IPS-11a (cell line): Measurements from ENCODE around the gene CELF6.

Experiments used
- H3K4me3 ChIP-seq: one replicate; pipeline ENCODE4 v1.5.1; 2013; ENCODE audit warnings: low read depth, low read length, control low read depth

The CELF6 gene

DNA sequence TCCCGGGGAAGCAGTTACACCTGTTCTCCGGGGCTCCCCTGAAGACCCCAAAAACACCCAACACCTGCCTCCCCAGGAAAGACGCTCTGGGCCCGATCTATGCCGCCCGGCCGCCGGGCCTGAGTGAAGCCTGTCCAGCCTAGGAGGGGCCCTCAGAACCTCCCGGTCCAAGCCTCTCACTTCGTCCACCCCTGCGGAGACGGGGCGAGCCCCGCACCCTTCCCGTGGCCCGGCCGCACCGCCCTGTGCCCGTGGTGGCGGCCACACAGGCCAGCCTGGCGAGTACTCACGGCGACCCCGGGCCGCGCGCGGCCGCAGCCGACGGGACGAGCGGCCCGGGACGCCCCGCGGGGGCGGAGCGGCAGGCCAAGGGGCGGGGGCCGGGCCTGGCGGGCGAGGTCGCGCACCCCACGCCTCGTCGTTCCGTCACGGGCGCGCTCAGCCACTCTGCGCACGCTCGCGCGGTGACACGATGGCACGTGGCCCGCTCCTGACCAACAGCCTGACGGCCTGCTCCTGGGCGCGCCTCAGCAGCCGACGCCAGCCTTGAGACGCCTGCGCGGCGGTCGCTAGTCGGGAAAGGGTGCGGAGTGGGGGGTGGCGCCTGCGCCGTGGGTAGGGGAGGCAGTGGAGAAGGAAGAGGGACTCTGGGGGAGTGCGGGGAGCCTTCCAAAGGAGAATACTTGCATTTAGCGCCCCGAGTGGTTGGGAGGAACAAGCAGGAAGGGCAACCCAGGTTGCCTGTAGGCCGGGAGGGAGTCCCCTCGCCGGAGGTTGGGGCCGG lies 47.6 kb downstream of the CELF6 start, which contains the start of gene PARP6:
TSS of gene PARP6 (minus strand) at position 342 of the 784 bp plus-strand sequence. CDS start 5,077 bp downstream, outside the sequence.
- peak within 1 kb of the TSS; percentile 65 for H3K4me3 ChIP-seq

DNA sequence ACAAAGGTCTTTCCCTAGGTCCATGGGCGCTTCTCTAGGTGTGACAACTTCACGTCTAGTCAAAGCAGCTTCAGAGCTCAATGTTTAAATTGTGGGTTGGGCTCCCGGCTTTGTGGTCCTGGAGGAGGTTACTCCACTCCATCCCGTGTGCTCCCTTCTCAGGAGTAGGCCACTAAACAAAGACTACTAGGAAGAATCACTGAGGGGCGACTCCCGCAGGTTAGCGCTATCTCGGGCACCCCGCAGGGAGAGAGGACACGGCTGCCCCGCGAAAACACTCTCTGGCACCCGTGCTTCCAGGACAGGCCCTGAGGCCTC lies 48.1 kb downstream of the CELF6 start:
- H3K4me3 ChIP-seq, result peak overlapping the region; percentile 65

DNA sequence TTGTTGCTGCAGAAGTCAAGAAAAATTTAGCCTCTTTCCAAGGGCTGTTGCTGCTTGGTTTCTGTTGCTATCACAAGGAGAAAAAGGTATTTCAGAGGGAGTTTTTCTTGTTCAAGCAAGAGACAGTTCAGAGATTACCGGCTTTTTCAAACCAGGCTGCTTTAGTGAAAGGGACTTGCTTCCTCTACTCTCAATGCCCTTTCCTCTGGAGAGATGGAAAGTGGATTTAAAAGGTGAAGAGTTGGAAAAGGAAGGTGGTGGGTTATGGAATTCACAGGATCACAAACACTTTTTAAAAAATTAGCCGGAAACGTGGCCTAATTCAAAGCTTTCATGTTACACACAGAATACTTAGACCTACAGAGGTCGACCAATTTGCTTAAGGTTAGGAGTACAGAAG lies 48.7 kb downstream of the CELF6 start:
- peak overlapping the region; percentile 65 for H3K4me3 ChIP-seq

DNA sequence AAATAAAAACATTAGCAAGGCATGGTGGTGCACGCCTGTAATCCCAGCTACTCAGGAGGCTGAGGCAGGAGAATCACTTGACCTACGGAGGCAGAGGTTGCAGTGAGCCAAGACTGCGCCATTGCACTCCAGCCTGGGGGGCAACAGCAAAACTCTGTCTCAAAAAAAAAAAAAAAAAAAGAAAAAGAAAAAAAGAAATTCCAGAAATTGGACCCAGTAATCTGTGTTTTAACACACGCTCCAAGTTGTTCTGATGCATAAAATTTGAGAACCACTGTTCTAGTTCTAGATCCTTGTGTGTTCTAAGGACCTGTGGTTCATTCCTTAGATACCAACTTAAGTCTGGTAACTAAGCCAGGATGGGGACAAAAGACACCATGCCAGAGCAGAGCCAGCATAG lies 50.2 kb downstream of the CELF6 start:
- no peak overlapping the region for H3K4me3 ChIP-seq

DNA sequence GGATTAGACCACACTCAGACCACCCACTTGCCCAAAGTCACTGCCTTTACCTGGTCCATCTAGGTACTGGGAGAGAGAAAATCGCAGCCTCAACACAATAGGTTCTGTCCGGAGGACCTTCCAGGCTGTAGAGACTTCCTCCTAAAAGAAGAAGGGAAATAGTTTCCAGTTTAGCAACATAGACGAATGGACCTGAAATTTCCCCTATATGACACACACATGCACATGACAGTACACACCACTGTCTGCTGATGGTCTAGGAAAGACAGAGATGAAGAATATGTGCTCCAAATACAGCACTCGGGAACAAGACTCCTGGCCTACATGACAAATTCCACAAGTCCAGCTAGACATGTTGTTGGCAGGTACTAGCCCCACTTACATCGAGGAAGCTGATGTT lies 54.9 kb downstream of the CELF6 start:
- no peak overlapping the region for H3K4me3 ChIP-seq

DNA sequence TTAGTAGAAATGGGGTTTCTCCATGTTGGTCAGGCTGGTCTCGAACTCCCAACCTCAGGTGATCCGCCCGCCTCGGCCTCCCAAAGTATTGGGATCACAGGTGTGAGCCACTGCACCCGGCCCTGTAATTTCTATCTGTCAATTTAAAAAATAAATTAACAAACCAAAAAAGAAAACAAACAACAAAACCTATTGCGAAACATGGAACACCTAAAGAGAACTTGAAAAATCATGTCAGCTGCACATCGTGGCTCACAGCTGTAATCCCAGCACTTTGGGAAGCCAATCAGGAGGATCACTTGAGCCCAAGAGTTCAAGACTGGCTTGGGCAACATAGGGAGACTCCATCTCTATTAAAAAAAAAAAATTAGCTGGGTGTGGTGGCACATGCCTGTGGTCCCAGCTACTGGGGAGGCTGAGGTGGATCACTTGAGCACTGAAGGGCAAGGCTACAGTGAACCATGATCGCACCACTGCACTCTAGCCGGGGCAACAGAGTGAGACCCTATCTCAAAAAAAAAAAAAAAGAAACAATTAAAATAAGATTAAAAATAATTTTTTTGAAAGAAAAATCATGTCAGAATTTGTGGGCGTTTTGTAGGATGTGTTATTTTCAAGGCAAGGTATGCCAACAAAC lies 67.2 kb downstream of the CELF6 start:
- H3K4me3 ChIP-seq, result no peak overlapping the region

GRCh38 chr15:72249142-72249810 lies 70.7 kb downstream of the CELF6 start:
- H3K4me3 ChIP-seq, result no peak overlapping the region

DNA sequence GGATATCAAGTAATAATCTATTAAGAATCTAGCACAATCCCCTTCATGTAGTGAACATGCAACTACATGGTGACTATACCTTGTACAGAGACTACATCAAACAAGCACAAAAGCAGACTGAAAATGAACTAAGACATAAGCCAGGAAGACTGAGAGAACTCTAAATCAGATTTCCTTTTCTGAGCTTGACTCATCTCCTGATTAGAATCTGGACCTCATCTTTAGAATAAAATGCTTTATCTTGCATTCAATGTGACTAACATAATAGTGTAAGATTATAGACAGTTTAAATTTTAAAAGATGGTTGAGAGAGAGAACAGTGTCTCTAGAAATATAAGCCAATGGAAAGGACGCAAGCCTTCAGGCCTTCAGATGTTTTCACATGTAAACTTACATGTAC lies 71.4 kb downstream of the CELF6 start:
- no peak overlapping the region for H3K4me3 ChIP-seq

DNA sequence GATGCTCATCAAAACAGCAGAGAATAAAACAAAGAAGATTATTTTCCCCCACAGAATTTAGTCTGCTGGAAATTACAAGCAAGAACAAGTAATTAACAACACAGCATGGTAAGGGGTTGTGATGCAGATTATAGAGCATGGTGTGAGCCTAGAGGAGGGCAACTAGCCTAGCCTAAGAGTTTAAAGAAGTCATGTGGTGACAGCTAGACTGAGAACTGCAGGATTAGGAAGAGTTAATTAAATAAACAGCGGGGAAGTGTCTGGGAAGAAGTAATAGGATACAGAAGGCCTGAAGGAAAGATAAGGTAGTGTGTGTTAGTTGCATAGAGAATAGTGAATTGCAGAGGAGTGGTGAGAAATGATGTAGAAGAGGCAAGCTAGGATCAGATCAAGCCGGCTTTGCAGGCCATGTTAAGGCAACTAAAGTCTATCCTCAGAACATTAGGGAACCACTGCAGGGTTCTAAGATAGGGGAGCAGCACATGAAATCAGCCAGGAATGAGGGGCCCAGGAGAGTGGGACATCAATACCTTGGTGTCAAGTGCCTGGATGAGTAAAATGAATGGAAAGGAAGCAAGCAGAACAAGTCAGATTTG lies 77.1 kb downstream of the CELF6 start:
- no peak overlapping the region for H3K4me3 ChIP-seq

- no peak overlapping the region for H3K4me3 ChIP-seq
These were observed 80.3 kb downstream of the CELF6 start for GRCh38 chr15:72239652-72240051.

DNA sequence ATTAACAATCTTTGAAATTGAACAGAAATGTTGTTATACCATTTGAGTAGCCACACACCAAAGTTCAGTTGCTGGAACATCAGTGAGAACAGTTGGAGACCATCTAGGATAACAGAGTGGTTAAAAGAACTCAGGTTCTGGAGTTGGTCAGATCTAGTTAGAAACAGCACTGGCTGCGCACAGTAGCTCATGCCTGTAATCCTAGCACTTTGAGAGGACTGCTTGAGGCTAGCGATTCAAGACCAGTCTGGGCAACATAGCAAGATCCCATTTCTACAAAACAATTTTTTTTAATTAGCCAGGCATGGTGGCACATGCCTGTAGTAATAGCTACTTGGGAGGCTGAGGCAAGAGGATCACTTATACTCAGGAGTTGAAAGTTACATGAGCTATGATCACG lies 81.4 kb downstream of the CELF6 start:
- no peak overlapping the region for H3K4me3 ChIP-seq

- no peak overlapping the region for H3K4me3 ChIP-seq
These were observed 82.1 kb downstream of the CELF6 start for GRCh38 chr15:72237853-72238224.

GRCh38 chr15:72237029-72237852 lies 82.7 kb downstream of the CELF6 start:
- no peak overlapping the region for H3K4me3 ChIP-seq

DNA sequence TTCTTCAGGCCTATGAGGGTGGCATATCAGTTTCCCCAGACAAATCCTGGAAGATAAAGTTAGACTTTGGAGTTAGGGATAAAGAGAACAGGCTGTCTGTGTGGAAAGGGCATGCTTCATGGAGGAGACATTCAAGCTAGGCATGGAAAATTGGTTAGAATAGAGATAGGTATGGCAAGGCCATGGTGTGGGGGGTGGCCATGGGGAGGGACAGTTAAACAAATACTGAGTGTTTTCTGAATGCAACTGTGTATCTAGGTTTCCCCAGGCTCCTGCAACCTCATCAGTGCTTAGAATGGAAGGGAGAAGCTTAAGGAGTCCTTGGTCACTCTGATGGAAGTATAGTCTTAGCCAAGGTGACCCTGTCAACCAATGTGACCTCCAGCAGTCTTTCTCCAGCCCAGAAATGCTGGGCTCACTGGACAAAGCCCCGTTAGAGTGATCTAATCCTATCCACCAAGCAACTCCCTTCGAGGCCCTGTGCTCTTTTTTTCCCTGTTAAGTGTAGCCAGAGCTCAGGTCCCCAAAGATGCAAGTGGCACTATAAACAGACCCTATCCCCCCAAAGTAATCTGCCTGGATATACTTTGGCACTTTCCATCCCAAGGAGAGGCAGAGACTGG lies 83.5 kb downstream of the CELF6 start:
- H3K4me3 ChIP-seq, result no peak overlapping the region

GRCh38 chr15:72235298-72235697 lies 84.7 kb downstream of the CELF6 start:
- no peak overlapping the region for H3K4me3 ChIP-seq
